H54 (cell line): Measurements from ENCODE around the gene BUB3.
"Not testable (repeated sequence)": the region's sequence is repeated elsewhere in the genome, so short reads cannot be mapped to it uniquely, and the experiment has no call there.

Experiments used
- DNase-seq: peaks from one replicate; pipeline ENCODE4 v3.0.0; 2011; ENCODE audit warnings: low spot score, mixed read lengths; ENCODE audit not compliant: insufficient read length
- FAIRE-seq: peaks from 3 replicates; lab custom pipeline; 2011; peaks lifted over from hg19 to GRCh38; lab: Jason Lieb, UNC
- POLR2A ChIP-seq: IDR thresholded peaks from 2 replicates; pipeline ENCODE4 v1.6.1; 2011; ENCODE audit warnings: low read depth, mild to moderate bottlenecking, low read length

BUB3 gene

GRCh38 chr10:123154711-123155505 lies 706 bp downstream of the BUB3 start:
- FAIRE-seq (peak; percentile 20), DNase-seq (no peak)
- no peak for TF ChIP-seq POLR2A

- no peak for TF ChIP-seq POLR2A
- no peak for FAIRE-seq
- no peak for DNase-seq
Measured at GRCh38 chr10:123156078-123156477, 1.9 kb downstream of the BUB3 start.

GRCh38 chr10:123157210-123157609 lies 3.0 kb downstream of the BUB3 start:
- FAIRE-seq (peak; percentile 94), DNase-seq (no peak)
- no peak for TF ChIP-seq POLR2A

- no peak for DNase-seq
- no peak for TF ChIP-seq POLR2A
- FAIRE-seq: no peak
Measured at GRCh38 chr10:123158682-123159081, 4.5 kb downstream of the BUB3 start.

- TF ChIP-seq POLR2A: no peak
- FAIRE-seq: no peak
Measured at GRCh38 chr10:123160311-123160980, 6.2 kb downstream of the BUB3 start.

GRCh38 chr10:123164319-123164718 lies 10.1 kb downstream of the BUB3 start:
- FAIRE-seq (no peak), DNase-seq (no peak)
- TF ChIP-seq POLR2A: no peak

More at GRCh38 chr10:123160311-123160980, 6.2 kb downstream of the BUB3 start:
- no peak for DNase-seq

- FAIRE-seq (no peak), DNase-seq (no peak)
- TF ChIP-seq POLR2A: no peak
Measured at GRCh38 chr10:123165445-123166072, 11.4 kb downstream of the BUB3 start.

GRCh38 chr10:123166618-123167017 lies 12.4 kb downstream of the BUB3 start:
- FAIRE-seq: no peak
- DNase-seq: no peak
- no peak for TF ChIP-seq POLR2A

GRCh38 chr10:123170961-123171360 lies 16.8 kb downstream of the BUB3 start:
- DNase-seq (no peak), FAIRE-seq (no peak)

GRCh38 chr10:123171616-123172015 lies 17.4 kb downstream of the BUB3 start:
- FAIRE-seq, DNase-seq: not testable (repeated sequence)

More at GRCh38 chr10:123170961-123171360, 16.8 kb downstream of the BUB3 start:
- no peak for TF ChIP-seq POLR2A

GRCh38 chr10:123175389-123176387 lies 21.5 kb downstream of the BUB3 start:
- no peak for TF ChIP-seq POLR2A
- DNase-seq (no peak), FAIRE-seq (no peak)

- not testable (repeated sequence) for FAIRE-seq, DNase-seq
Measured at GRCh38 chr10:123178390-123178789, 24.2 kb downstream of the BUB3 start.
